Measurements from ENCODE around the gene CPEB3.
A peak's percentile ranks its signal among the peaks of the same experiment; 100 is the strongest.
"Not testable (repeated sequence)": the region's sequence is repeated elsewhere in the genome, so short reads cannot be mapped to it uniquely, and the experiment has no call there.

The CPEB3 gene

GRCh38 chr10:92042541-92042940, 248.3 kb downstream of the CPEB3 start:
- Histone ChIP-seq H2BK15ac (ENCODE audit: low read depth, poor library complexity, severe bottlenecking) (no peak overlapping the region), H3K27ac (ENCODE audit: low read length, poor library complexity, severe bottlenecking) (no peak overlapping the region), H3K14ac (ENCODE audit: low read length in 2 of 2) (no peak overlapping the region), H3K9me3 (ENCODE audit: control insufficient read depth, low read length) (no peaks in the 10 kb centered on the region), H2AK5ac (ENCODE audit: low read length, severe bottlenecking) (no peak overlapping the region), H3K4ac (ENCODE audit: low read depth in 1 of 2, low read length in 2 of 2) (no peak overlapping the region), H2BK5ac (ENCODE audit: low read depth, low read length, poor library complexity, severe bottlenecking) (peak overlapping the region; percentile 51), H2AFZ (ENCODE audit: low read depth, low read length) (no peak overlapping the region), H4K8ac (ENCODE audit: low read length) (no peak overlapping the region), H3K18ac (ENCODE audit: low read depth in 1 of 2, low read length in 2 of 2) (no peak overlapping the region), H3K4me2 (ENCODE audit: low read length, poor library complexity, severe bottlenecking) (no peak overlapping the region), H3K23ac (ENCODE audit: low read length in 2 of 2) (no peak overlapping the region), H3K36me3 (ENCODE audit: control insufficient read depth in 1 of 2, insufficient read depth in 2 of 2, low read depth in 1 of 2, low read length in 2 of 2) (peaks cover under 1 to 5% of the 10 kb centered on the region in 2 experiments), H2BK12ac (ENCODE audit: low read length in 2 of 2) (no peak overlapping the region), H2BK120ac (ENCODE audit: low read depth, low read length) (no peak overlapping the region), H3K4me1 (ENCODE audit: control insufficient read depth, insufficient read depth, low read depth, low read length) (no peaks in the 10 kb centered on the region), H3K4me3 (ENCODE audit: insufficient read depth in 1 of 2, low read depth in 1 of 2, low read length in 2 of 2) (no peak overlapping the region), H3K9ac (ENCODE audit: low read length) (no peak overlapping the region), H4K91ac (ENCODE audit: low read length) (no peak overlapping the region), H3K27me3 (ENCODE audit: control insufficient read depth in 1 of 2, insufficient read depth in 1 of 2, low read length in 2 of 2) (no peaks in the 10 kb centered on the region), H3K79me1 (replicated peaks; ENCODE audit: low read length, poor library complexity, severe bottlenecking) (no peaks in the 10 kb centered on the region)
- DNase-seq: no peak
- 66% methylated on average over 5 of the region's 5 CpGs for WGBS

DNA sequence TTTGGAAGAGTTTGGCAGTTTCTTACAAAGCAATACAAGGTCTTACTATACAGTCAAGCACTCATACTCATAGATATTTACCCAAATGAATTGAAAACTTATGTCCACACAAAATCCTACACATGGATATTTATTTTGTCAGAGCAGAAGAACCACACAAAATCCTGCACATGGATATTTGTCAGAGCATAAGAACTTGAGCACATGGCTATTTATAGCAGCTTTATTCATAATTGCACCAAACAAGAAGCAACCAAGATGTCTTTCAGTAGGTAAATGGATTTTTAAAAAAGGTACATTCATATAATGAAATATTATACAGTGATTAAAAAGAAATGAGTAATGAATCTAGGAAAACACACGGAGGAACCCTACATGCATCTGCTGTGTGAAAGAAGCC, 251.9 kb downstream of the CPEB3 start:
- Histone ChIP-seq H2BK5ac (ENCODE audit: low read depth, low read length, poor library complexity, severe bottlenecking) (no peak overlapping the region), H3K79me1 (replicated peaks; ENCODE audit: low read length, poor library complexity, severe bottlenecking) (no peaks in the 10 kb centered on the region), H3K27me3 (ENCODE audit: control insufficient read depth in 1 of 2, insufficient read depth in 1 of 2, low read length in 2 of 2) (no peaks in the 10 kb centered on the region), H2AK5ac (ENCODE audit: low read length, severe bottlenecking) (no peak overlapping the region), H3K9me3 (ENCODE audit: control insufficient read depth, low read length) (no peaks in the 10 kb centered on the region), H3K4ac (ENCODE audit: low read depth in 1 of 2, low read length in 2 of 2) (no peak overlapping the region), H2BK15ac (ENCODE audit: low read depth, poor library complexity, severe bottlenecking) (no peak overlapping the region), H4K91ac (ENCODE audit: low read length) (no peak overlapping the region), H3K27ac (ENCODE audit: low read length, poor library complexity, severe bottlenecking) (no peak overlapping the region), H3K36me3 (ENCODE audit: control insufficient read depth in 1 of 2, insufficient read depth in 2 of 2, low read depth in 1 of 2, low read length in 2 of 2) (peaks cover 4 to 19% of the 10 kb centered on the region in 2 experiments), H3K4me1 (ENCODE audit: control insufficient read depth, insufficient read depth, low read depth, low read length) (no peaks in the 10 kb centered on the region), H3K4me2 (ENCODE audit: low read length, poor library complexity, severe bottlenecking) (no peak overlapping the region), H3K9ac (ENCODE audit: low read length) (no peak overlapping the region), H3K23ac (ENCODE audit: low read length in 2 of 2) (no peak overlapping the region), H2BK12ac (ENCODE audit: low read length in 2 of 2) (no peak overlapping the region), H2BK120ac (ENCODE audit: low read depth, low read length) (no peak overlapping the region), H2AFZ (ENCODE audit: low read depth, low read length) (no peak overlapping the region), H4K8ac (ENCODE audit: low read length) (no peak overlapping the region), H3K4me3 (ENCODE audit: insufficient read depth in 1 of 2, low read depth in 1 of 2, low read length in 2 of 2) (no peak overlapping the region), H3K18ac (ENCODE audit: low read depth in 1 of 2, low read length in 2 of 2) (no peak overlapping the region), H3K14ac (ENCODE audit: low read length in 2 of 2) (no peak overlapping the region)
- 100% methylated on average over 1 of the region's 1 CpG for WGBS
- DNase-seq: no peak

DNA sequence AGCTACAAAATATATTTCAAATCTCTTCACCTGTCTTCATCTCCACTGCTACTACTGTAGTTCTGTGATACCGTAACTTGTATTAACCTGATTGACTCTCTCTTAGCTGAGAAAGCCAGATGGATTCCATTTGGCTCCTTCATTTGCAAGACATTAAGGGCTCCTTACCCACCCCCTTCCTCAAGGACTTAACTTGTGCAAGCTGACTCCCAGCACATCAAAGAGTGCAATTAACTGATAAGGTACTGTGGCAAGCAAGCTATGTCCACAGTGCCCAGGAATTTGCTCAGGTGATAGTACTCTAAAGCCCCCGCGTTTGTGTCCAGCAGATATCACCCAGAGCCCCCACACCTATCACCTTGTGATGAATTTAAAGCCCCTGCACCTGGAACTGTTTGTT, 257.8 kb downstream of the CPEB3 start:
- H4K8ac ChIP-seq (ENCODE audit: low read length); H3K4me1 ChIP-seq (ENCODE audit: control insufficient read depth, insufficient read depth, low read depth, low read length); H2BK12ac ChIP-seq (ENCODE audit: low read length in 2 of 2); H3K4me2 ChIP-seq (ENCODE audit: low read length, poor library complexity, severe bottlenecking); H3K79me1 ChIP-seq (replicated peaks; ENCODE audit: low read length, poor library complexity, severe bottlenecking); H2BK5ac ChIP-seq (ENCODE audit: low read depth, low read length, poor library complexity, severe bottlenecking); H3K23ac ChIP-seq (ENCODE audit: low read length in 2 of 2); H3K4ac ChIP-seq (ENCODE audit: low read depth in 1 of 2, low read length in 2 of 2); H3K4me3 ChIP-seq (ENCODE audit: insufficient read depth in 1 of 2, low read depth in 1 of 2, low read length in 2 of 2); H3K9me3 ChIP-seq (ENCODE audit: control insufficient read depth, low read length); H2AFZ ChIP-seq (ENCODE audit: low read depth, low read length); H2BK120ac ChIP-seq (ENCODE audit: low read depth, low read length); H2BK15ac ChIP-seq (ENCODE audit: low read depth, poor library complexity, severe bottlenecking); H3K18ac ChIP-seq (ENCODE audit: low read depth in 1 of 2, low read length in 2 of 2); H4K91ac ChIP-seq (ENCODE audit: low read length); H3K27me3 ChIP-seq (ENCODE audit: control insufficient read depth in 1 of 2, insufficient read depth in 1 of 2, low read length in 2 of 2); H3K27ac ChIP-seq (ENCODE audit: low read length, poor library complexity, severe bottlenecking); H3K14ac ChIP-seq (ENCODE audit: low read length in 2 of 2); DNase-seq; H3K9ac ChIP-seq (ENCODE audit: low read length); H2AK5ac ChIP-seq (ENCODE audit: low read length, severe bottlenecking): not testable (repeated sequence)
- 52% methylated on average over 3 of the region's 3 CpGs for WGBS
- peaks cover 16 to 72% of the 10 kb centered on the region in 2 experiments for H3K36me3 ChIP-seq (ENCODE audit: control insufficient read depth in 1 of 2, insufficient read depth in 2 of 2, low read depth in 1 of 2, low read length in 2 of 2)

DNA sequence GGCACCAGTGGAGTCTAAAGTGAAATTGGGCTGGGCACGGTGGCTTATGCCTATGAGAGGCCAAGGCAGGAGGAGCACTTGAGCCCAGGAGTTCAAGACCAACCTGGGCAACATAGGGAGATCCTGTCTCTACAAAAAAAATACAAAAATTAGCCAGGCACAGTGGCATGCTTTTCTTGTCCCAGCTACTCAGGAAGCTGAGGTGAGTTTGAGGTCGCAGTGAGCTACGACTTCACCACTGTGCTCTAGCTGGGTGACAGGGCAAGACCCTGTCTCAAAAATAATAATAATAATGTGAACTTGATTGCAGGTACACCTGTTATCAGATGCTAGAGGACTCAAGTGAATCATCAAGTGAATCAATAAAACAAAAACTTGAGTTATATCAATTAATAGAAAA, 259.3 kb downstream of the CPEB3 start:
- Histone ChIP-seq H2BK120ac (ENCODE audit: low read depth, low read length) (no peak overlapping the region), H2AFZ (ENCODE audit: low read depth, low read length) (no peak overlapping the region), H3K27me3 (ENCODE audit: control insufficient read depth in 1 of 2, insufficient read depth in 1 of 2, low read length in 2 of 2) (no peaks in the 10 kb centered on the region), H2BK12ac (ENCODE audit: low read length in 2 of 2) (no peak overlapping the region), H2BK15ac (ENCODE audit: low read depth, poor library complexity, severe bottlenecking) (no peak overlapping the region), H3K14ac (ENCODE audit: low read length in 2 of 2) (no peak overlapping the region), H3K27ac (ENCODE audit: low read length, poor library complexity, severe bottlenecking) (no peak overlapping the region), H3K4ac (ENCODE audit: low read depth in 1 of 2, low read length in 2 of 2) (no peak overlapping the region), H4K8ac (ENCODE audit: low read length) (no peak overlapping the region), H3K23ac (ENCODE audit: low read length in 2 of 2) (no peak overlapping the region), H2BK5ac (ENCODE audit: low read depth, low read length, poor library complexity, severe bottlenecking) (no peak overlapping the region), H3K4me2 (ENCODE audit: low read length, poor library complexity, severe bottlenecking) (no peak overlapping the region), H3K4me1 (ENCODE audit: control insufficient read depth, insufficient read depth, low read depth, low read length) (no peaks in the 10 kb centered on the region), H3K4me3 (ENCODE audit: insufficient read depth in 1 of 2, low read depth in 1 of 2, low read length in 2 of 2) (no peak overlapping the region), H3K9me3 (ENCODE audit: control insufficient read depth, low read length) (no peaks in the 10 kb centered on the region), H3K36me3 (ENCODE audit: control insufficient read depth in 1 of 2, insufficient read depth in 2 of 2, low read depth in 1 of 2, low read length in 2 of 2) (peaks cover 16 to 85% of the 10 kb centered on the region in 2 experiments), H3K79me1 (replicated peaks; ENCODE audit: low read length, poor library complexity, severe bottlenecking) (peaks cover under 1% of the 10 kb centered on the region), H3K18ac (ENCODE audit: low read depth in 1 of 2, low read length in 2 of 2) (no peak overlapping the region), H4K91ac (ENCODE audit: low read length) (no peak overlapping the region), H2AK5ac (ENCODE audit: low read length, severe bottlenecking) (no peak overlapping the region), H3K9ac (ENCODE audit: low read length) (no peak overlapping the region)
- WGBS: 93% methylated on average over 3 of the region's 3 CpGs
- no peak for DNase-seq

Data from mesenchymal stem cell (in vitro differentiated cells and primary cell).